NCI-H1105 (cell line): ENCODE measurements around the gene PACSIN2.
"Not testable (repeated sequence)": the region's sequence is repeated elsewhere in the genome, so short reads cannot be mapped to it uniquely, and the experiment has no call there.

Experiments used
- DNase-seq: peaks from one replicate; lab custom pipeline; 2025; lab: John Stamatoyannopoulos, UW

Gene PACSIN2

GRCh38 chr22:43011079-43011478, 3.9 kb downstream of the PACSIN2 start:
- DNase-seq, result no peak

- no peak for DNase-seq
Observed at GRCh38 chr22:43009444-43009843, 5.5 kb downstream of the PACSIN2 start.

GRCh38 chr22:43008921-43009320, 6.0 kb downstream of the PACSIN2 start:
- no peak for DNase-seq

- no peak for DNase-seq
Observed at GRCh38 chr22:43008509-43008908, 6.4 kb downstream of the PACSIN2 start.

- no peak for DNase-seq
Observed at GRCh38 chr22:43007519-43008102, 7.3 kb downstream of the PACSIN2 start.

GRCh38 chr22:43006753-43007152, 8.2 kb downstream of the PACSIN2 start:
- DNase-seq, result no peak

GRCh38 chr22:43006016-43006505, 8.9 kb downstream of the PACSIN2 start:
- no peak for DNase-seq

GRCh38 chr22:43005106-43005505, 9.8 kb downstream of the PACSIN2 start:
- DNase-seq, result no peak

GRCh38 chr22:43004362-43005035, 10.4 kb downstream of the PACSIN2 start:
- no peak for DNase-seq

GRCh38 chr22:43002202-43002586, 12.8 kb downstream of the PACSIN2 start:
- DNase-seq, result no peak

- DNase-seq, result no peak
Observed at GRCh38 chr22:43001271-43002201, 13.4 kb downstream of the PACSIN2 start.

GRCh38 chr22:43000441-43001175, 14.3 kb downstream of the PACSIN2 start:
- no peak for DNase-seq

GRCh38 chr22:42997582-42998090, 17.3 kb downstream of the PACSIN2 start:
- DNase-seq, result no peak

GRCh38 chr22:42996646-42997365, 18.1 kb downstream of the PACSIN2 start:
- no peak for DNase-seq

GRCh38 chr22:42995654-42996053, 19.3 kb downstream of the PACSIN2 start:
- not testable (repeated sequence) for DNase-seq

- DNase-seq, result no peak
Observed at GRCh38 chr22:42994917-42995562, 19.9 kb downstream of the PACSIN2 start.

GRCh38 chr22:42994276-42994916, 20.6 kb downstream of the PACSIN2 start:
- DNase-seq, result no peak

- DNase-seq, result no peak
Observed at GRCh38 chr22:42993651-42994275, 21.2 kb downstream of the PACSIN2 start.

- no peak for DNase-seq
Observed at GRCh38 chr22:42992886-42993479, 22.0 kb downstream of the PACSIN2 start.
